ENCODE data around the gene HDAC4. TPM values are rescaled to one million over a fixed set of nuclear protein-coding genes. Genes with fewer than 3 reads are reported as not detected.

HDAC4 gene
- total and polyA plus RNA-seq, 2 donors (not counting 1 experiment from before 2014, with no cell fraction given), result 13.5 to 46.0 TPM

GRCh38 chr2:239075918-239076758 lies 324.7 kb downstream of the HDAC4 start:
- Mint-ChIP-seq H3K9me3 (ENCODE audit: insufficient read depth) (no peaks in the 10 kb centered on the region), H3K27ac (no peak overlapping the region), H3K4me3 (no peak overlapping the region), H3K4me1 (no peaks in the 10 kb centered on the region), H3K27me3 (no peaks in the 10 kb centered on the region)
- TF ChIP-seq EZH2 (IDR thresholded peaks at IDR 0.05; ENCODE audit: borderline replicate concordance, insufficient read depth, low read depth, low read length, poor library complexity, severe bottlenecking) (no peak), CTCF (IDR thresholded peaks at IDR 0.05) (no peak)
- WGBS (ENCODE audit: insufficient coverage), result 95% methylated on average over 27 of the region's 27 CpGs
- no peak overlapping the region for H2AFZ ChIP-seq (ENCODE audit: insufficient read depth, low read depth, low read length, poor library complexity, severe bottlenecking)
- no peak overlapping the region for H3K9ac ChIP-seq (ENCODE audit: low read length)
- ATAC-seq (ENCODE audit: low read depth) (no peak), DNase-seq (no peak)
- no peaks in the 10 kb centered on the region for H3K27me3 ChIP-seq (replicated peaks in 1 of 4; ENCODE audit: control extremely low read depth in 1 of 4, control insufficient read depth in 3 of 4, insufficient read depth in 4 of 4, low read length in 3 of 4)
- no peak overlapping the region for H3K27ac ChIP-seq (ENCODE audit: low read length in 2 of 2)
- intact Hi-C loops (cut with micrococcal nuclease), result no loop called here
- H3K4me1 ChIP-seq (ENCODE audit: control insufficient read depth in 2 of 2, insufficient read depth in 2 of 2, low read length in 2 of 2), result no peaks in the 10 kb centered on the region
- peaks cover 0 to 3% (median 0%) of the 10 kb centered on the region in 3 donors for H3K9me3 ChIP-seq (ENCODE audit: control extremely low read depth in 1 of 3, control insufficient read depth in 2 of 3, insufficient read depth in 1 of 3, low read length in 2 of 3)
- no peaks in the 10 kb centered on the region for H4K20me1 ChIP-seq (ENCODE audit: control insufficient read depth, insufficient read depth, low read length, poor library complexity, severe bottlenecking)
- H3K4me3 ChIP-seq (ENCODE audit: control extremely low read depth in 1 of 5, extremely low read depth in 1 of 5, insufficient read depth in 1 of 5, low read depth in 2 of 5, low read length in 4 of 5), result no peak overlapping the region
- no peaks in the 10 kb centered on the region for H3K79me2 ChIP-seq (ENCODE audit: control insufficient read depth, insufficient read depth, low read length)
- H3K4me2 ChIP-seq (replicated peaks; ENCODE audit: low read depth, low read length, poor library complexity, severe bottlenecking), result no peak overlapping the region
- peaks cover 3 to 17% of the 10 kb centered on the region in 2 experiments for H3K36me3 ChIP-seq (replicated peaks in 1 of 2; ENCODE audit: control extremely low read depth in 1 of 2, control insufficient read depth in 1 of 2, extremely low read depth in 1 of 2, insufficient read depth in 2 of 2, low read length in 1 of 2)
- POLR2A ChIA-PET, result no interaction called here
- CTCF ChIA-PET, result no interaction called here
